Naive thymus-derived CD8-positive, alpha-beta T cell (primary cell): Measurements from ENCODE around the gene ARPC5L. TPM values are rescaled to one million over a fixed set of nuclear protein-coding genes. Genes with fewer than 3 reads are reported as not detected.

Experiments used
- ATAC-seq, 2 donors: fragments of 150-1000 bp; cut with Tn5 transposase in 1 of 2; sonication (Bioruptor Pico), chemical (Tn5 transposase) in 1 of 2; 1 replicate in 1 of 2; 2 replicates in 1 of 2; pipeline ENCODE4 v1.10.0; 2021; ENCODE audit warnings: mild to moderate bottlenecking in 2 of 2, moderate library complexity in 2 of 2
- POLR2A ChIA-PET: fragments of 350-600 bp; sonication (Branson Sonifier 250); formaldehyde crosslinking; loops from one replicate; lab custom pipeline; 2021; ENCODE audit warnings: antibody characterized with exemption; lab: Charles Lee
- DNase-seq, 10 donors: peaks; one replicate each; pipeline versions ENCODE4 v3.0.0 to v3.0.0-alpha.2; 2020 to 2022
- H3K27ac Mint-ChIP-seq, 10 donors: one replicate each; pipeline ENCODE4 v1.8.0; 2020 to 2022; ENCODE audit warnings: mild to moderate bottlenecking in 10 of 10, mixed read lengths in 10 of 10, moderate library complexity in 4 of 10, inconsistent platforms in 1 of 10
- H3K27me3 Mint-ChIP-seq, 5 donors: one replicate each; pipeline ENCODE4 v1.8.0; 2021 to 2022; ENCODE audit warnings: mixed read lengths in 5 of 5
- H3K36me3 Mint-ChIP-seq, 3 donors: one replicate each; pipeline ENCODE4 v1.8.0; 2020 to 2022; ENCODE audit warnings: mixed read lengths in 3 of 3, mild to moderate bottlenecking in 2 of 3, inconsistent platforms in 1 of 3
- H3K4me1 Mint-ChIP-seq, 4 donors: one replicate each; pipeline ENCODE4 v1.8.0; 2021 to 2022; ENCODE audit warnings: mixed read lengths in 4 of 4
- H3K4me3 Mint-ChIP-seq, 10 donors: one replicate each; pipeline ENCODE4 v1.8.0; 2020 to 2022; ENCODE audit warnings: mild to moderate bottlenecking in 10 of 10, mixed read lengths in 10 of 10, moderate library complexity in 6 of 10, inconsistent platforms in 1 of 10
- H3K9me3 Mint-ChIP-seq, 9 donors: one replicate each; pipeline ENCODE4 v1.8.0; 2020 to 2022; ENCODE audit warnings: mixed read lengths in 9 of 9, mild to moderate bottlenecking in 3 of 9, inconsistent platforms in 1 of 9, moderate library complexity in 1 of 9
- polyA plus RNA-seq, 3 donors: library from polyadenylated mRNA; unstranded; fragments of 300-500 nt; fragmentation: Illumina TruSeq; gene quantifications; one replicate each; pipeline ENCODE4 v1.2.3, GENCODE V29; 2021
- total RNA-seq, 8 experiments: library from RNA in 2 of 8; stranded (reverse) in 2 of 8; gene quantifications; one replicate each; pipeline ENCODE4 v1.2.3 and lab custom pipeline; 2021 to 2026

Gene ARPC5L
- total RNA-seq, result 10 to 100 TPM; 25.6 to 28.0 TPM
- 10 to 100 TPM; 37.5 to 70.4 (median 43.1) TPM for polyA plus RNA-seq
- total RNA-seq (lab: John Stamatoyannopoulos, UW), result 14.7 to 112 (median 36.3) reads per million in 6 experiments

DNA sequence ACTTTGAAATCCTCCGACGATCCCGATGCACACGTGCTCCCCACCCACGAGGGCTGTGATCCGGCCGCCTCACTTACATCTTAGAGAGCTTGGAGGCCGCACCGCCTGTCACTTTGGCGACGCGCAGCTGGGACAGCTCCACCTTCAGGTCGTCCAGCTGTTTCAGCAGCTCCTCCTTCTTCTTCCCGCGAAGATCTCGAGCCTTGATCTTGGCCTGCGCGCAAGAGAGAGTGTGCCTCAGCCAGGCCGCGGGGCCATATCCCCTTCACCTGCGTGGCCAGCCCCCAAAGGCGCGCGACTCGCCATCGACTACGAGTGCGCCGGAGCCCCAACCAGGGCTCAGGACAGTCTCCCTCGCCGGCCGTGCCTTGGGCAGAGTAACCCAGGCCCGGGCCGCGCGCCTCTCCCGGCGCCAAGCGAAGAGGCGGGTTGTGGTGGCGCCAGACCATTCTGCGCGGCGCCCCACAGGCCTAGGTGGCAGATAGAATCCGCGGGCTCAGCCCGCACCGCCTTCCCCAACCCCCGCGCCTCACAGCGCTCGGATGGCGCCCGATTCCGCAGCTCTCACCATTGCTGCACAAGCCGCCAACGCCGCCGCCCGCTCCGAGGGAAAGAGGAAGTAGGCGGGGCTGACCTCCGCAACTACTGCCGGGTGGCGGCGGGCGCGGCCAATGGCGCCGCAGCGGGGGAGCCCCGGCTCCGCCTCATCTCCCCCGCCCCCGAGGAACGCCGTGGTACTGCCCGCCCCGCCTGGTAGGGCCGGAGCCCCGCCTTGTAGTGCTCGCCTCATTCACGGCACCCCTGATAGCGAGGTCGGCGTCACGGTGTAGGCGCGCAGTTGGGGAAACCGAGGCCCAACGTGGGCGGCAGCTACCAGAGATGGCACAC, at the start of gene ARPC5L, which contains the start of gene RPL35:
Gene ARPC5L, plus strand, starts transcription at position 789 of the 888 bp plus-strand sequence. CDS start 7,161 bp downstream, outside the sequence.
Gene RPL35, minus strand, starts transcription at position 616 of the 888 bp plus-strand sequence. Its CDS starts 45 bp downstream, at position 571.
- Mint-ChIP-seq H3K27me3 (no peaks in the 10 kb centered on the region), H3K36me3 (peaks cover 5 to 46% (median 7%) of the 10 kb centered on the region in 3 donors), H3K4me1 (peaks cover 14 to 34% (median 32%) of the 10 kb centered on the region in 4 donors), H3K4me3 (peak within 1 kb of the TSS; percentile 89 to 99 (median 94)), H3K27ac (peak within 1 kb of the TSS; percentile 72 to 99 (median 98)), H3K9me3 (no peaks in the 10 kb centered on the region)
- DNase-seq (peak; percentile 91 to 97 (median 95)), ATAC-seq (peak; percentile 94)
- POLR2A ChIA-PET, result interaction anchor here (0.6 to 3.4 kb wide), 14 partner anchors 9 to 380 kb away, joined by 3 to 30 read pairs (median 5); partner anchors contain the start of genes GOLGA1, HSPA5, NR6A1 and SCAI

DNA sequence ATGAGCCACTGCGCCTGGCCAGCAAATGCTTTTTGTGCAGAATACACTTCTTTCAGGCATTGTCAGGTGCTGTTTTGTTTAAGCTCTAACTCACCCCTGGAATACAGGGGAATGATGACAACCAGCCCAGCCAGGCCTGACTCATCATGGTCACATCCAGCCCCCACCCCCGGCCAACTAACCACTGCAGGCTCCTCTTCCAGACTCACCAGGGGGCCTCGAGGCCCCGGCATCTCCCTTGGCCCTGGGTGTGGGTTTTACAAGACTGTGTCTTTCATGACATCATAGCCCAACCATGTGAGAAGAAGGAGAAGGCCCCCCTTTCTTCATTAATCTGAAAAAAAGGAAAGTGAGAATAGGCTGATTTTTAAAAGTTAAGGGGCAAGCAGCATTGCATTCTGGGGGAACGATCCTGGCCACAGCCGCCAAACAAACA, 49.5 kb upstream of the ARPC5L start:
- H3K27me3 Mint-ChIP-seq, result peaks cover 1 to 25% (median 10%) of the 10 kb centered on the region in 5 donors
- H3K4me1 Mint-ChIP-seq, result no peaks in the 10 kb centered on the region
- ATAC-seq (no peak), DNase-seq (no peak)
- H3K4me3 Mint-ChIP-seq, result no peak overlapping the region
- no peaks in the 10 kb centered on the region for H3K36me3 Mint-ChIP-seq
- H3K27ac Mint-ChIP-seq, result no peak overlapping the region
- POLR2A ChIA-PET, result interaction anchor here (0.6 kb wide), 1 partner anchor 314 kb away, joined by 5 read pairs; no protein-coding TSS in a partner anchor
- H3K9me3 Mint-ChIP-seq, result no peaks in the 10 kb centered on the region

DNA sequence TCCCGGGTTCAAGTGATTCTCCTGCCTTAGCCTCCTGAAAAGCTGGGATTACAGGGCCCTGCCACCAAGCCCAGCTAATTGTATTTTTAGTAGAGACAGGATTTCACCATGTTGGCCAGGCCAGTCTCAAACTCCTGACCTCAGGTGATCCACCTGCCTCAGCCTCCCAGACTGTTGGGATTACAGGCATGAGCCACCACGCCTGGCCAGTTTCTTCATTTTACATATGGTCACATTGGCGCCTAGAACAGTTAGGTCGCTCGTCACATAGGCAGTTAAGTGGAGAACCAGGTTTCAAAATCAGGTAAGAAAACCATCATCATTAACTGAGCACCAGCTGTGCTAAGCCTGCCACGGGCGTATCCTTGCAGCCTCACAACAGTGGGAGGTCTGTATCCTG, 48.9 kb upstream of the ARPC5L start:
- Mint-ChIP-seq H3K27ac (no peak overlapping the region), H3K9me3 (no peaks in the 10 kb centered on the region), H3K36me3 (no peaks in the 10 kb centered on the region), H3K4me1 (peaks cover 0 to under 1% (median 0%) of the 10 kb centered on the region in 4 donors), H3K27me3 (peaks cover 1 to 29% (median 11%) of the 10 kb centered on the region in 5 donors), H3K4me3 (no peak overlapping the region)
- ATAC-seq, result no peak
- DNase-seq, result no peak
- POLR2A ChIA-PET, result no interaction called here

DNA sequence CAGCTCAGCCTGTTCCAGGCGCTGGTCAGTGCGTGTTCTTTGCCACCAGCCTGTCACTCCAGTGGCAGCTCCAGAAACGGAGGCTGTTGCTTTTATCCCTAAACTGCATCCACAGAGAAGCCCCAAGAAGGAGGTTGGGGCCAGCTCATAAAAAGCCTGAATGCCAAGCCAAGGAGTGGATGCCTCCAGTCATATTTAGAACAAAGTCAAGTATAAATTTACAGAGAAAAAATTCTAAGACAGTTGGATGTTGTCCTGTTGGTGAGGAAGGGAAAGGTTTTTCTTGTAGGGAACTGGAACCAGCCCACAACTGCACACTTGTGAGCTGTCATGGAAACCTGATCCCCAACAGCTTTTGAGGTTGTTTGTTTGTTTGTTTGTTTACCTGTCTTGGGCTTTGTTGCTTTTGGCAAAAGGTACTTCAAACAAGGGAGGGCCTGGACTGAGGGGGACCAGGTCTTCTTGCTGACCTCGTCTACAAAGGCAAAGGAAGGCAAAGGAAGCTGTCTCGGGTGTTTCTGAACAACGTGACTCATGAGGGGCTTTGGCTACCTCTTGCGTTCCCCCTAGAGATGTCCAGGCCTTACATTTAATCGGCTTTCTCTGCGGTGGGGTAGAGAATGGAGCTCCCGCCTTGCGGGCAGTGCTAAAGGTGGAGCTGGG, 48.3 kb upstream of the ARPC5L start:
- Mint-ChIP-seq H3K27me3 (peaks cover 0 to 28% (median 10%) of the 10 kb centered on the region in 5 donors), H3K4me1 (peaks cover 0 to 5% (median 3%) of the 10 kb centered on the region in 4 donors), H3K36me3 (no peaks in the 10 kb centered on the region), H3K4me3 (no peak overlapping the region), H3K9me3 (no peaks in the 10 kb centered on the region), H3K27ac (no peak overlapping the region)
- DNase-seq (no peak), ATAC-seq (no peak)
- POLR2A ChIA-PET, result no interaction called here

DNA sequence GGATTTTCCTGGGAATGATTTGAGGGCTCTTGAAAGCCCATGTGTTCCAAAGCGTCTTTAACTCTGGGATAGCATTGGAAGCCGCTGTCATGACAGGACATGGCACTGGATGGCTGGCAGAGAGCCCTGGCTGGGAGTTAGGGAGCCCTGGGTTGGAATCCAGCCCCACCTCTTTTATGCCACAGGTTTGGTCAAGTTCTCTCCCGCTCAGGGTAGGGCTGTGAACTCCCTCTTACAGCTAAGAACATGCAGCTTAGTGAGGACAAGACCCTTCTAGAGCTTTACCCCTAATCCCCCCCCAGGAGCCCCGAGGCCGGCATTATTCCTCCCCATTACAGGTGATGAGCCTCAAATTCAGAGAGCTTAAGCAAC, 47.8 kb upstream of the ARPC5L start:
- no peaks in the 10 kb centered on the region for H3K9me3 Mint-ChIP-seq
- H3K36me3 Mint-ChIP-seq, result no peaks in the 10 kb centered on the region
- POLR2A ChIA-PET, result no interaction called here
- H3K27me3 Mint-ChIP-seq, result peaks cover 0 to 25% (median 10%) of the 10 kb centered on the region in 5 donors
- H3K27ac Mint-ChIP-seq, result no peak overlapping the region
- H3K4me1 Mint-ChIP-seq, result peaks cover 0 to 5% (median 3%) of the 10 kb centered on the region in 4 donors
- no peak for ATAC-seq
- DNase-seq, result no peak
- H3K4me3 Mint-ChIP-seq, result no peak overlapping the region

DNA sequence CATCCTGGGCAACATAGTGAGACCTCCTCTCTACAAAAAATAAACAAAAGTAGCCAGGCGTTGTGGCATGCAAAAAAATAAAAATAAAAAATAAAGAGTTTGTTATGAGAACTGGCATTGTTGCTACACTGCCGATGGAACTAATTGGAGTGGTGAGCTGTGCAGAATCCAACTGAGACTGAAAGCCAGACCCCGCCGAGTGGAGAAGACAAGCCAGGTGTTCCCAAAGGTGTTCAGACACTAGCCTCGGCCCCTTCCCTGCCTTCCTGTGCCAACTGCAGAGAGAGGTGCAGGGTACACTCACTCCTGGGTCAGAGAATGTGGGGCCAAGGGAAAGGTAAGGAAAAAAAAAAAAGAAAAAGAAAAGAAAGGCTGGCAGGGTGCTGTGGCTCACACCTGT, 46.3 kb upstream of the ARPC5L start:
- DNase-seq, result no peak
- H3K4me1 Mint-ChIP-seq, result peaks cover 0 to 5% (median 3%) of the 10 kb centered on the region in 4 donors
- H3K27ac Mint-ChIP-seq, result no peak overlapping the region
- POLR2A ChIA-PET, result no interaction called here
- H3K36me3 Mint-ChIP-seq, result no peaks in the 10 kb centered on the region
- ATAC-seq, result no peak
- peaks cover 0 to 33% (median 13%) of the 10 kb centered on the region in 5 donors for H3K27me3 Mint-ChIP-seq
- no peaks in the 10 kb centered on the region for H3K9me3 Mint-ChIP-seq
- H3K4me3 Mint-ChIP-seq, result no peak overlapping the region

DNA sequence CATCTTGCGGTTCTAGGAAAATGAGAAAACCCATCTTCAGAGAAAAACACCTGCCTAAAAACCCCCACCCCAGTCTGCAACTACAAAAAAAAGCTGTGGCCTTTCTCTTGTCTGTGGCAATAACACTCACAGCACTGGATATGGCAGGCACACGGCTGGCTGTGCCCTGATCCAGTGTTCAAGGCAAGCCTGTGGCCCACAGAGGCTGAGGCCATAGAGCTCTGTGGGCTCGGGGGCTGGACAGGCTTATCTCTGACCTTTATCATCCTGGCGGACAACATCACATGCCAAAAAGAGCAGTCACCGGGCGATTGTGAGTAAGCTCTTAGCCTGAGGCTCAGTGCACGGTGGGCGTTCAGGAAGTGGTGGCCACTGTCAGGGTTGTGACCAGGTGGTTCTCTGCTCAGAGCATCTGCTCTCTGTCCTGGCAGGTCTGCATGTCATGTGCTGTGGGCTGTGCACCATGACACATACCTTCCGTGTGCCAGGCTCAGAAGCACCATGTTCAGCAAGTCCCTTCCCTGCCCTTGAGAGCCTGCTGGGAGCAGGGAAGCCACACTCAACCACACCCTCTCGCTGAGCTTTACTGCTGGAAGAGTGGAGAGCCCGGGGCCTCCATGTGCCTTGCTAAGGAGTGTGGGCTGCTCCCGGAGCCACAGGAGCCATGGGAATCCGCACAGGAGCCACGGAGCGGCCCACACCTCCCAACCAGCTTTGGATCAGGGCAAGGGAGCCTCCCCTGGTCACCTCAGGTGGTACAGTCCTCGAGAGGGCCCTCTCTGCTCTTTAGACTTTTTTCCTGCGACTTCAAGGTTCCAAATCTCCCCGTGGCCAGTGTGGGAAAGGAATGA, 43.3 kb upstream of the ARPC5L start:
- DNase-seq (no peak), ATAC-seq (no peak)
- Mint-ChIP-seq H3K27ac (peak overlapping the region in 1 of 10 donors; percentile 9), H3K27me3 (peaks cover 0 to 40% (median 20%) of the 10 kb centered on the region in 5 donors), H3K4me1 (peaks cover 0 to 5% (median 3%) of the 10 kb centered on the region in 4 donors), H3K9me3 (no peaks in the 10 kb centered on the region), H3K4me3 (no peak overlapping the region), H3K36me3 (no peaks in the 10 kb centered on the region)
- POLR2A ChIA-PET, result no interaction called here

DNA sequence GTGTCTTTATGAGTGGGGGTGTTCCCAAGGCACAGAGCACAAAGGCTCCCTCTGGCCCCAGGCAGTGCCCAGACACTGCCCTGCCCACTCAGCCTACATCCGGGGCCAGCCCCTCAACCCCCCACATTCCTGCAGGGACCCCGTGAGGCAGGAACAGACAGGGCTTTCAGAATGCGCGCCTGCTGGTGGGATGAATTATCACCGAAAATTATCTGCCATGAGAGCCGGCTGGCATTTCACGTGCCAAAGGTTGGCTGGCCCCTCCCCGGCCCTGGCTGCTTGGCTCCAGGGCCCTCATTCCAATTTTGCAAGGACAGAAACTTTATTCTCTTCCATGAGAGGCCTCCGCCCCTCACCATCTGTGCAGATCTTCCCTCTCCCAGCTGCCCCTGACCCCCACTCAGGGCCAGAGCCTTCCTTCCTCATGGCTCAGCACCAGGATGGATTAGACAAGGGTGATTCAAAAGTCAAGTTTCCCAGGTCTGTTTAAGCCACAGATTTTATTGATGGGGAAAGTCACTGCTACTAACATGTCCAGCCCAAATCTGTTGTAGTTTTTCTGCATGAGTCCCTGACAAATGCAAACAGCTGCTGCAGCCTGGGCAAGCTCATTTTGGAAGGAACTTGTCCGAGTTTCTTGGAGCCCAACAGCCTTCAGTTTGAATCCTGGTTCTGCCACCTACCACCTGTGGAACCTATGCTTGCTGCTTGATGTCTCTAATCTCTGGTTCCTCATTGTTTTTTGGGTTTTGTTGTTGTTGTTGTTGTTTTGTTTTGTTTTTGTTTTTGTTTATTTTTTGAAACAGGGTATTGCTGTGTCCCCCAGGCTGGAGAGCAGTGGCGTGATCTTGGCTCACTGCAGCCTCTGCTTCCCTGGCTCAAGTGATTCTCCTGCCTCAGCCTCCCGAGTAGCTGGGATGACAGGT, 41.0 kb upstream of the ARPC5L start:
- Mint-ChIP-seq H3K27ac (no peak overlapping the region), H3K27me3 (peaks cover 0 to 35% (median 20%) of the 10 kb centered on the region in 5 donors), H3K9me3 (no peaks in the 10 kb centered on the region), H3K4me1 (peaks cover 0 to 5% (median 3%) of the 10 kb centered on the region in 4 donors), H3K4me3 (no peak overlapping the region), H3K36me3 (no peaks in the 10 kb centered on the region)
- POLR2A ChIA-PET, result no interaction called here
- no peak for ATAC-seq
- no peak for DNase-seq

DNA sequence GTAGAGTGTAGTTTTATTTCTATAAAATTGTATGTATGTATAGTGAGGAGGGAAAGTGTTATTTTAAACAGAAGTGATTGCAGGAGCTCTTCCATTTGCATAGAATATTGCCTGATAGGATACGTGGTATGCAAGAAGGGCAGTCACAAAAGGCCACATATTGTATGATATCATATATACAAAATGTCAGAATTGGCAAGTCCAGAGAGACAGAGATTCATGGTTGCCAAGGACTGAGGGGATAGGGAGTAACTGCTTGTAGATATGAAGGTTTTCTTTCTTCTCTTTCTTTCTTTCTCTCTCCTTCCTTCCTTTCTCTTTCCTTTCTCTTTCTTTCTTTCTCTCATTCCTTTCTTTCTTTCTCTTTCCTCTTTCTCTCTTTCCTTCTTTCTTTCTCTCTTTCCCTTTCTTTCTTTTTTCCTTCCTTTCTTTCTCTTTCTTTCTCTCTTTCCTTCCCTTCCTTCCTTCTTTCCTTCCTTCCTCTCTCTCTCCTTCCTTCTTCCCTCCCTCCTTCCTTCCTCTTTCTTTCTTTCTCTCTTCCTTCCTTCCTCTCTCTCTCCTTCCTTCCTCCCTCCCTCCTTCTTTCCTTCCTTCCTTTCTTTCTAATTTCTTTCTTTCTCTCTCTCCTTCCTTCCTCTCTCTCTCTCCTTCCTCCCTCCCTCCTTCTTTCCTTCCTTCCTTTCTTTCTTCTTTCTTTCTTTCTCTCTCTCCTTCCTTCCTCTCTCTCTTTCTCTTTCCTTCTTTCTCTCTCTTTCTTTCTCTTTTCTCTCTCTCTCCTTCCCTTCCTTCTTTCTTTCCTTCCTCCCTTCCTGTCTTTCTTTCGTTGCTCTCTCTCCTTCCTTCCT, 33.2 kb upstream of the ARPC5L start:
- DNase-seq, result no peak
- POLR2A ChIA-PET, result no interaction called here
- H3K27ac Mint-ChIP-seq, result no peak overlapping the region
- H3K36me3 Mint-ChIP-seq, result no peaks in the 10 kb centered on the region
- peaks cover 0 to 2% (median 0%) of the 10 kb centered on the region in 9 donors for H3K9me3 Mint-ChIP-seq
- H3K27me3 Mint-ChIP-seq, result peaks cover 0 to 10% (median 3%) of the 10 kb centered on the region in 5 donors
- no peak for ATAC-seq
- H3K4me1 Mint-ChIP-seq, result no peaks in the 10 kb centered on the region
- H3K4me3 Mint-ChIP-seq, result no peak overlapping the region

DNA sequence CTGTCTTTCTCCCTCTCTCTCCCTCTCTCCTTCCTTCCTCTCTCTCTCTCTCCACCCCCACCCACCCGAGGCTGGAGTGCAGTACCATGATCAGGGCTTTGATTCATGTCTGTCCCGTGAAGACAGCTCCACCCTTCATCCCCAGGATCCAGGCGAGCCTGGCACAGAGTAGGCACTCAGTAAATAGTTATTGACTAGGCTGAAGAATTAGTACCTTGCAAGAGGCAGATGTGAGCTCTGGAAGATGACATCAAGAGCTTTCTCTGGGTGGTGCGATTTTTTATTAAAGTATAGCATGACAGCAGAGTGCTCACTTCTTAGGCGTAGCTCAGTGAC, 32.6 kb upstream of the ARPC5L start:
- H3K27ac Mint-ChIP-seq, result no peak overlapping the region
- peaks cover 0 to 12% (median 3%) of the 10 kb centered on the region in 5 donors for H3K27me3 Mint-ChIP-seq
- POLR2A ChIA-PET, result no interaction called here

More for the DNA sequence above, 32.6 kb upstream of the ARPC5L start:
- ATAC-seq (no peak), DNase-seq (no peak)
- Mint-ChIP-seq H3K9me3 (peaks cover 0 to 2% (median 0%) of the 10 kb centered on the region in 9 donors), H3K4me3 (no peak overlapping the region), H3K36me3 (no peaks in the 10 kb centered on the region), H3K4me1 (no peaks in the 10 kb centered on the region)
